ENCODE results near the gene SOCS3.
A peak's percentile ranks its signal among the peaks of the same experiment; 100 is the strongest.
"Not testable (repeated sequence)": the region's sequence is repeated elsewhere in the genome, so short reads cannot be mapped to it uniquely, and the experiment has no call there.

SOCS3 gene

DNA sequence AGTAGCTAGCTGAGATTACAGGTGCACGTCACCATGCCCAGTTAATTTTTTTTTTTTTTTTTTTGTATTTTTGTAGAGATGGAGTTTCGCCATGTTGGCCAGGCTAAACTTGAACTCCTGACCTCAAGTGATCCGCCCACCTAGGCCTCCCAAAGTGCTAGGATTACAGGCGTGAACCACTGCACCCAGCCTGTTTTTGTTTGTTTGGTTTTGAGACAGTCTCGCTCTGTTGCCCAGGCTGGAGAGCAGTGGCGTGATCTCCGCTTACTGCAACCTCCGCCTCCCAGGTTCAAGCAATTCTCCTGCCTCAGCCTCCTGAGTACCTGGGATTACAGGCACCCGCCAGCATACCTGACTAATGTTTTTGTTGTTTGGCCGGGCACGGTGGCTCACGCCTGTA is 28.5 kb downstream of the SOCS3 start:
- DNase-seq (ENCODE audit: low read depth in 2 of 3, low spot score in 2 of 3): not testable (repeated sequence)

DNA sequence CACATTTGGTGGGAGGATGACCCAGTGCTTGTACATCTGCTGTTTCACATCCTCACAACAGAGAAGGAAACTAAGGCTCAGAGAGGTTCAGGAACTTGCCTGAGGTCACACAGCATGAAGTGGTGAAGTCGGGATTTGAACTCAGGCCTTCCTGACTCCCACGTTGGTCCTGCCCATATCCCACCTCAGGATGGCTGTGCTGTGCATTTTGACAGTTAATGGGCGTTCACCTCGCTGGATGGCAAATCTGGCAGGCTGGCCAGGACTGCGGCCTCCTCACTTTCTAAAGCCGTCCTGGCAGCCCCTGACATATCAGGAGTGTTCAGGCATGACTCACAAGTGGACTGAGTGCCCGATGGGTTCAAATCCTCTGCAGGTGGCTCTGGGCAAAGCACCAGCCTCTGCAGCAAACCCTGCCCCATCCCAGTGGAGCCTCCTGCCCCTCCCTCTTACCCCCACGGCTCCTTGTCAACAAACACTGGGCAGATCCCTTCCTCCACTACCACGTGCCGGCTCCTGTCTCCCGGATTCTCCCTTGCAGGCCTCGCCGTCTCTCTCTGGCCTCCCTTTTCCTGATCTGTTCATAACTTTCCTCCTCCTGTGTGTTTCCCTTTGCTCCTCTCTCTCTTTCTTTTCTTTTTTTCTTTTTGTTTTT is 29.2 kb downstream of the SOCS3 start:
- DNase-seq (ENCODE audit: low read depth in 2 of 3, low spot score in 2 of 3): no peak

DNA sequence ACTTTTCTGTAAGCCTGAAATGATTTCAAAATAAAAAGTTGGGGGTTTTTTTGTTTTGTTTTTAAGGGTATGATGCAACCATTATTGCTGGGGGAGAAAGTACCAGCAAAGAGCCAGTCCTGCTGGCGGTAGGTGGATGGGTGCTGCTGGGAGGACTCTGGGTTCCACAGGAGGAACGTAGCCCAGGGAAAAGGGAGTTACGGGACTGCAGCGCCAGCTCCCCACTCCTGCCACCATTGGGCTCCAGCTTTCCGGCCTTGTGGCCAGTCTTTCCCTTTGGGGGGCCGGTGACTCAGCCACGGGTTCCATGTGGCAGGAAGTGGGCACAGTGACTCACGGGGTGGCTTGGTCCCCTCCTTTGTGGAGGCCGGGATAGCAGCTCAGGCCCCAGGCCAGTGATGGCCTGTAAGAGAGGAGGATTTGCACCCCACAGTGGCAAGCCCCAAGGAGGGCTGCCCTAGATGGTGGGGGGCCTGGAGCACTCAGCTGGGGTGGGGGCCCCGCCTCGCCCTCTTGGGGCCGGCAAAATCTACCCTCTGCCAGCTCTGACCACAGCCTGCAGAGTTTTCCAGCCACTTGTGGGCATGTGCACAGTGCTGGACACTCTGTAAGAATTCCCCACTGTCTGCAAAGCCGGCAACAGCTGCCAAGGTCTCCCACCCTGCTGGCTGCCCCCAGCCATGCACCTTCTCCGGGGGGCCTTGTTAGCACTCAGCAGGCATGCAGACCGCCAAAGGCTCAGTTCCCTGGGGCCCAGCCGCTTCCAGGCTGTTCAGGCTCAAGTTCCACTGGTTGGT is 30.4 kb downstream of the SOCS3 start:
- no peak for DNase-seq (ENCODE audit: low read depth in 2 of 3, low spot score in 2 of 3)

DNA sequence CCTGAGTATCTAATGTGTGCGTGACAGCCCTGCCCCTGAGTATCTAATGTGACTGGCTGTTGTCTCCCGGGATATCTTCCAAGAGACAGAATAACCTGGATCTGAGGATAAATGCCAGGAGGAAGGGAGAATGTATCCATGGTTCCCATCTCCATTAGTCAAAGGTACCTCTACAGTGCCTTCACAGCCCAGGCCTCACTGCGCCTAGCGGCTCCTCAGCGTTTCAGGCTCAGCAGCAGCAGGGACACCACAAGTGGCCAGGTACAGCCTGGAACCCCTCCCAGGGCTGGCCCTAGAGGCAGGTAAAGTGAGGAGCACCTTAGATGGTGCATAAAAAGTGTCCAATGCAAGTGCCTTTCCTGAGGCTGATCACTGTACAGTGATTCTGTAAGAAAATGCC is 32.0 kb downstream of the SOCS3 start:
- DNase-seq (ENCODE audit: low read depth in 2 of 3, low spot score in 2 of 3): no peak

DNA sequence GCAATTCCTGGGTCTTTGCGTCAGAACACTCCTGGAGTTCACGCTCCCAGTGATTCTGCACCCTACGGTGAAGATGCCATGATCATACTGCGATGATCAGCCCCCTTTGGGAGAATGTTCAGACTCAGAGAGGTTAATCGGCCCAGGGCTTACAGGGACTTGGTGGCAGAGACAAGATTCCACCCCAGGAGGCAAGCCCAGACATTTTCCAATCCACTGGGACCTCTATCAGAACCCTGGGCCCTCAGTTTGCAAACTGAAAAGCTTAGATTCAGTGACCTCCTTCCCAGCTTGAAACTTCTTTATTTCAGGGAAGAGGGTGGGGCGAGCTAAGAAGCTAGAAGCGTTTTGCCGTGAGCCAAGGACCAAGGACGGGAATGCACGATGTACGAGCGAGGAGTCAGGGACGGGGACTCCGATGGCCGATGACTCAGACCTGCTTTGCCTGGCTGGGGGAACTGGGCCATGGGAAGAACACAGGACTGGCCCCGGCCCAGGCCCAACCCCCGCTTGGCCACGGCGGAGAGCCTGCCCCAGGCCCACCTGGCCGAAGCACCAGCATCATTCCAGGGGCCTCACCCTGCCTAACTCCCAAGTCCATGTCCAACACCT is 34.7 kb downstream of the SOCS3 start:
- no peak for DNase-seq (ENCODE audit: low read depth in 2 of 3, low spot score in 2 of 3)

DNA sequence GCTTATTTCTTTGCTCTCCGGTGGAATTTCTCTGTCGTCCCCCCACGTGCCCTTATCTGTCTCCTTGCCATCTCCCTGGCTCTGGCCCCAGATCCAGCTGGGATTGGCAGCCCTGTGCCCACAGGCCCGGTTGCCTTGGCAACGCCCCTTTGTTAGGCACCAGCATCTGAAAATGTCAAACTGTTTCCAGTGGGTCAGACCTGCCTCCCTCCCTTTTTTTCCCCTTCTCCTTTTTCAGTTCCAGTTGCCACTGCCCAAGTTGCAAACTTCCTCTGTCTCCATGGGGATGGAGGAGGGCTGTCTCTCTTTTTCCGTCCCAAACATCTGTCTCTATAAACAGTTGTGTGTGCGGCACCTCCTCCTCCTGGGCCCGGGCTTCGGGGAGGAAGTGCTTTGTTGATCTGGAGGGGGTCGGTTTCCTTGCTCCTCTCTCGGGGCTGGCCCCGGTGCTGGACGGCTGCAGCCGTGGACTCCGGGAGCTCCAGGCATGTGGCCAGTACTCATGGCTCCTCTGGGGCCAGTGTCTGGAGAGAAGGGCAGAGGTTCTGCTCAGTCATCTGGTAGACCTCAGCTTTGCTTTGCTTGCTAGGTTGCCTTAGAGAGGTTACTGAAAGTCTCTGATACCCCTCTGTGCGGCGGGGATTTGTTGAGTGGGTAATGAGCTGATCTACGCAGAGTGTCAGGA is 35.3 kb downstream of the SOCS3 start:
- no peak for DNase-seq (ENCODE audit: low read depth in 2 of 3, low spot score in 2 of 3)

DNA sequence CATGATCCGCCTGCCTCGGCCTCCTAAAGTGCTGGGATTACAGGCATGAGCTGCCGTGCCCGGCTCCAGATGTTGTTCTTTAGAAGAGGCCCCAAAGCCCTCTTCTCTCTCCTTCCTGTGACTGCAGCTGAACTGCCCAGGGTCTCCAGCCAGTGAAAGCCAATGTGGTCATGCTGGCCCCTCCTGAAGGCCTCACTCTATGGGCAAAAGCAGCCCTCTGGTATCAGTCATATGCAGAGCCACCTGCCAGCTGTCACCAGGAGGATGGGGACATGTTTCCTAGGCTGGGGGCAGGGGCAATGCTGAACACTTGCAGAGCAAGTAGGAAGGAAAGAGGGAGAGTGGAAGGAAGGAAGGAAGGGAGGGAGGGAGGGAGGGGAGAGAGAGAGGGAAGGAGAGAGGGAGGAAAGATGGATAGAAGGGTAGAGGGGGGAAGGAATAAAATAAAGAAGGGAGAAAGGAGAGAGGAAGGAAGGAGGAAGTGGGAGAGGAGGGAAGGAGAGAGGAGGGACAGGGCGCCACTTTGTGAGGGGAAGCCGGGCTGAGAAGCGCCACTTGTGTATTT is 36.0 kb downstream of the SOCS3 start:
- DNase-seq (ENCODE audit: low read depth in 2 of 3, low spot score in 2 of 3): no peak

DNA sequence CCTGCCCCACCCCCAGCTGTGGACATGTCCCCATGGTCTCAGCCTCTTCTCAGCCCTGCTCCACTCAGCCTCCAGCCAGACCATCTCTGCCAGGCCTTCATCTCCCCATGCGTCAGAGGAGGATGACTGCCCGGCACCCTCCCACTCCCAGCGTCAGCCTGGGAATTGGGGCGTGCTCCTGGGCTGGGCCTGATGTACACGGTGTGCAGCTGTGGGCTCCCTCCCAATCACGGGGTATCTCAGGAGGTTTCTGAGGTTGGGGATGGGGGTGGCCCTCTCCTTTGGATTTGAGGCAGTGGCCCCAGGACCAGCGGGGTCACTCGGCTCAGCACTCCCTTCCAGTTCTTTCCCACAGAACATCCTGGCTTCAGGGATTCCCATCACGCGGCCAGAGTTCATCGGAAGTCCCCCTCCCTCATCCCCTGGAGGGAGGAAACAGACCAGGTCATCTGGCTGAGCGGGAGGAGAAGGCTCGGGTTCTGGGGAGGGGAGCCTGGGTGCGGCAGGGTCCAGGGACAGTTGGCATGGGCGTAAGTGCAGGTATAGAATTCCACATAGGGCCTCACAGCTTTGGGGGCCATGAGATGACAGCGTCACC is 36.9 kb downstream of the SOCS3 start:
- no peak for DNase-seq (ENCODE audit: low read depth in 2 of 3, low spot score in 2 of 3)

DNA sequence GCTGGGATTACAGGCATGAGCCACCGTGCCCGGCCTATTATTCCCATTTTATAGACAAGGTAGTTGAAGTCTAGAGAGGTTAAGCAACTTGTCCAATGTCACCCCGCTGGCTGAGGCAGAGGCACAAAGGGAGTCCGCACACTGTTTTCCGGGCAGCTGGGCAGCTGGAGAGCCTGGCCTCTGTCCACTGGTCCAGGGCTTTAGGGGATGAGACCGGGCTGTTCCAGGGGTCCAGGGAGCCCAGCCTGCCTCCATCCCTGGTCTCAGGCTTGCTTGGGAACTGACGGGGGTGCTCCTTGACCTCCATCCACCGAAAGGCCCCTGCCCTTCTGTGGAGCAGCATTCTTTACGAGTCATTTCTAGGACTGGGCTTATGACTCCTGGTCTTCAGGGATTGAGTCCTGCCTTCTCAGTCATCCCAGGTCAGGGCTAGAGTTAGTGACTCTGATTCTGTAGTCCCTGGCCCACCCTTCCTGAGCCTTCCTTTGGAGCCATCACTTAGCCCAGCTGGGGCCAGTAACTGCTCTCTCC is 37.5 kb downstream of the SOCS3 start:
- DNase-seq (ENCODE audit: low read depth in 2 of 3, low spot score in 2 of 3): no peak

DNA sequence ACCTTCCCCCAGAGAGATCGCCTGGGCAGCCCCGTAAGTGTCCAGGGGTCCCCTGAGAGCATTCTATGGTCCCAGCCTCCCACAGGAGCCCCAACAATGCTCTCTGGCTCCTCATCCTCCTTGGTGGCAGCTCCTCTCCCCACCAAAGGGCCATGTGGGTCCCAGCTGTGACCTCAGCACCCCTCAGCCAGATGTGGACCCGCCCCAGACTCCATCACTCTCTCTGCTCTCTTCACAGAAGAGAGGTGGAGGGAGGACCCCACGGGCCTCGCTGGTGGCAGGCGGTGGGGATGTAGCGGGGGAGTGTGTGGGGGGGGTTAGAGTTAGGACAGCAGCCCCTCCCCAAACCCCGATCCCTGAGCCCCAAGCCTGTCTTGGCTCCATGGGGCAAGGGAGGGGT is 41.0 kb downstream of the SOCS3 start:
- DNase-seq (ENCODE audit: low read depth in 2 of 3, low spot score in 2 of 3): no peak

DNA sequence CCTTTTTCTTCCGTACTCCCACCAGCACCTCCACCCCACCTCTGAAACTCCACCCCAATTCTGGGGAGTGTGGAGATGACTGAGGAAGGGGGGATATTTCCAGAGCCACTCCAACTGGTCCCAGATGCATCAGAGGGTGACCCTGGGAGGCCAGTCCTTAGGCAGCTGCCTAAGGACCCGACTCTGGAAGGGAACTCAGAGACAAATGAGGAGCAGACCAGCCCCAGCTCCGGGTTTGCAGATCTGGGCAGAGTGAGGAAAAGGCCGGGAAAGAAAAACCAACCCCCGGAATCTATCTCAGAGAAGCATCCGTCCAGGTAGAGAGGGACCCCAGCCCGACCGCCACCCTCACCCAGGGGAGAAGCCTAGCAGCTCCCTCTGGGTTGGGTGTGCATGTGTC is 41.5 kb downstream of the SOCS3 start:
- no peak for DNase-seq (ENCODE audit: low read depth in 2 of 3, low spot score in 2 of 3)

DNA sequence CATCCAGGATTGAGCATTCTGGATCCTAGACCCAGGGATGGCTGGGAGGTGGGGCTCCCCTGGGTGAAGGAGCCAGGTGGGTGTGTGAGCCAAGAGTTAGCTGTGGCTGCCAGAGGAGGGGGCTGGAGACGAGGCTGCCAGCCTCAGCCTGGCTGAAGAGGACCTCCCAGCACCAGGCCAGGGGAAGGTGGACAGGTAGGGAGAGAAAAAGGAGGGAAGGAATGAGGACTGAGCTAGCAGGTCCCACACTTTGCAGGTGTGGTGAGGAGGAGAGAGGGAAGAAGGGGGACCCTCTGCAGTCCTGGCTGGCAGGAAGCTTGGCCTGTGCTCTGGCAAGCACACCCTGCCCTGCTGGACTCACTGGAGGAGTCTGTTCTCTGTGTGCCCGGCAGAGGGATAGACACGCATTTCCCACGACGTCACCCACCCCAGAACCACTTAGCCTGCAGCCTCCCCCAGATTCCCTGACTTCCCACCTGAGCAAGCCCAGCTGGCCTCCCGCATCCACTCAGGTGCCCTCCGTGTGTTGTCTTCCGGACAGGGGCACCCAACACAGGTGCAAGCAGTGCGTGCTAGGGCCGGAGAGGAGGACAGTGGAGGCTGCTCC is 42.0 kb downstream of the SOCS3 start:
- no peak for DNase-seq (ENCODE audit: low read depth in 2 of 3, low spot score in 2 of 3)

DNA sequence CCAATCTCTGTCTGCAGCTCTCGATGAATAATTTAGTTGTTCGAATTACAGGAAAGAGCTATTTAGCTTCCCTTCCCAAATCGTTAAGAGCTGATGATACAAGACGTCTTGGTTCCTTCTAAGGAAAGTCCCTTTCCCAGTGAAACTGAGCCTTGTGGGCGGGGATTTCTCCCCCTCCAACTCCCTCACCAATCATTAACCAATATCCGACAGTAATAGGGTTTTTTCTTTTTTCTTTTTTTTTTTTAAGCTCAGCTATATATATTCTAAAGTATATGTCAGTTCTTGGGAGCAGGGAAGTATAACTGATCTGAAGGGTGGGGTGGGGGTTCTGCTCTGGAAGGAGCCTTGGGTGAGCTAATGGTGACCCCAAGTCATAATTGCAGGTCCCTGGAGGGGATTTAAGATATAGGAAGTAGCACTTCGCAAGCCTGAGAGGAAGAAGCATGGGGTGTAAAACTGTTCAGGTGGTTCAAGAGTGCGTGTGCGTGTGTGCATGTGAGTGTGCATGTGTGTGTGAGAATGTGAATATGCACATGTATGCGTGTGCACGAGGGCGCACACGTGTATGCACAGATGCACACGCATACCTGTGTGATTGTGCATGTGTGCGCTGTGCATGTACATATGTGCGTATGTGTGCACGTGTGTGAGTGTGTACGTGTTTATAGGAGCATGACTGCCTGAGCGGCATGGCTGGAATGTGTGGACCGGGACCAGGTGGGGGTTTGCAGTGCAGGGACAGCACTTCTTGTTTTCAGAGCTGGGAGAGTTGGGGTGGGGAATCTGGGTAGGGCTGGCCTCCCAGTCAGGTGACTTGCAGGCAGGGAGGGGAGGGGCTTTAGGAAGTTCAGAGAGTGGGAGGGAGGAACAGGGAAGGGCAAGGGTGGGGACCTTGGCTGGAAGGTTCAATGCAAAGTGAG is 42.7 kb downstream of the SOCS3 start:
- DNase-seq (ENCODE audit: low read depth in 2 of 3, low spot score in 2 of 3): no peak

DNA sequence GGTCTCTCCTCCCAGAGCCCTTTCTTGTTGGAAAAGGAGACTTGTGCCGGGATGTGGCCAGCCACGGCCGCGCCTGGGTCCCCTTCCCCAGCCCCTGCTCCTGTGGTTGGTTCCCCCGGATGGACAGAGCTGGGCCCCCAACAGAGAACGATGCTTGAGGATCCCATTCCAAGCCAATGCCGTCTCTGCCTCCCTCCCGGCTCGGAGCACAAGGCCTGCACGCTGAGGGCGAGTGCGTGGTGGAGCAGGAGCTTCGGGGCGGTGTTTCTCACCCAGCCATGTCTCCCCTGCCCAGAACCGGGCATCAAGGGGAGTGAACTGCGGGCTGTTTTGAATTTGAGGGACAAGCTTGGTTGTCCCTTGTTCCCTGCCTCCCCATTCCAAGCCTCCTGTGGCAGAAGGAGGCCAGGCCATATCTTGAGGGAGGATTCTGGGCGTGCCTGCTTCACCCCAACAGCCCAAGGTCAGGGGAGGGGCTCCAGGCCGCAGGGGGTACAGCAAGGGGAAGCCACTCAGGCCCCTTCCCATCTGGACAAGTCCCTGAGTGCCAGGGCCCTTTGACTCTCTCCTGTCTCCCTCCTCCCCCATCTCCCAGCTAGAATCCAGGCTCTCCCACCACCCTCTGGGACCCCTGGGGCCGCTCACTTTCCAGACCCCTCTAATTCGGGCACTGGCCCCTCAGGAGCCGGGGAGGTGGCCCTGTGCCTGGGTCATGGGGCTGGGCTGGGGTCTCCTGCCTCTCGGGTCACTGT is 43.6 kb downstream of the SOCS3 start:
- no peak for DNase-seq (ENCODE audit: low read depth in 2 of 3, low spot score in 2 of 3)

DNA sequence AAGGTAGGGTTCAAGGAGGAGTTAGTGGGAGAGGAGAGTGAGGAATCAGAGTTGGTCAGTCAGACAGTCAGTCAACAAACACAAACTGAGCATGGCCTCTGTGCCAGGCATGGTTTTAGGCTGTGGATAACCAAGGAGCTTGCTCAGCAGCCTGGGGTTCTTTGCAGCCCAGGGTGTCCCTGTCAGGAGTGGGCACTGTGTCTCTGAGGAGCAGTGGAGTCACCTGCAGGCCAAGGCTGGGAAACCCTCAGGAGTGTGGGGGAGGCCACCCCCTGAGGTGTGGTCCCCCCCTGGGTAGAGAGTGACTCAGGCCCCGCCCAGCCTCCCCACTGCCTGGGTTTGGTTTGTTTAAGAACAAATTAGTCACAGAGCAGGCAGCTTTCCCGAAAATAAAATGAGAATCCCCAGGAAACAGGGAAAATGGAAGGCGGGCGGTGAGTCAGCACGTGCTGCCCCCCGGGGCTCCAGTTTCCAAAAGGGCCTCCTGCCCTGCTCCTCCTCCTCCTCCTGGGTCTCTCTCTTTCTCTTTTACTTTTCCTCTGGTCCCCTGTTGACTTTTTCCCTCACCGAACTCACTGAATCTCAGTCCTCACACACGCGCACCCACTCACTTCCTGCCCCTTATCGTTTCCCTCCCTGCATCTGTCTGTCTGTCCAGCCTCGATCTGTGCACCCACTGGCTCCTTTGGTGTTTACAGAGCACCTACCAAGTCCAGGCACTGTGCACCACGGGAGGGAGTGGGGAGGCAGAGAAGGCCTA is 44.3 kb downstream of the SOCS3 start:
- DNase-seq (ENCODE audit: low read depth in 2 of 3, low spot score in 2 of 3): peak; percentile 21 to 36 (median 30)

DNA sequence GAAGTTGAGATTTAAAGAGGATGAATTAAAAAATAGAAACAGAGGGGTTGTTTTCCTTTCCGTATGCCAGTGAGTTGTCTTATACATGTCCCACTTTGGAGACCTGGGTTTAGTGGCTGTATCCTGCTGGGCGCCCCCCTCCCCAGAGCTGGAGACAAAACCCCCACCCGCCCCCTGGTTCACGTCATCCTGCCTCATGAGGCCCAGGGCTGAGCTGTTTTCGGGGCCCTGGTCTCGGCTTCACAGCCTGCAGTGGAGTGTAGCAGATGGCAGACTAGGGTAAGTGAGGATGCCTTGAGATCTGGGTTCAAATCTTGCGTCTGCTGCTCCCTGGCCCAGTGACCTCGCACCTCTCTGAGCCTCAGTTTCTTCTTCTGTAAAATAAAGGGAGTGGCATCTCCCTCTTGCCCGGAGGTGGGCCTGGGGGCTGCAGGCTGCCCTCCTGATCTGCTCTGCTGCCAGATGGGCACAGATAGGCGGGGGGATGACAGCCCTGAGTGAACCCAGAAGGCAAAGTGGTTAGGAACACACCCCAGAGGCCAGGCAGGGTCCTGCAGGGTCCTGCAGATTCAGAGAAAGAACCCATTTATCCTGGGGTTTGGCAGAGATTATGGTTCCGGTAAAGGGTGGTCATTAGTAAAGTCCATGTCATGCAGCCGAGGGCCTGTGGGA is 45.1 kb downstream of the SOCS3 start:
- DNase-seq (ENCODE audit: low read depth in 2 of 3, low spot score in 2 of 3): no peak
